OCI-LY1 (cell line): ENCODE measurements around the gene CPXM1.

Experiments
- H2AFZ ChIP-seq: fragments of 200-600 bp; sonication (generic), shearing (Covaris generic); 2 replicates; pipeline ENCODE4 v1.6.0; 2014; ENCODE audit warnings: antibody characterized with exemption, mild to moderate bottlenecking, low read length
- H3F3A ChIP-seq: fragments of 200-600 bp; sonication (generic), shearing (Covaris generic); 2 replicates; pipeline ENCODE4 v1.6.0; 2014; ENCODE audit warnings: mild to moderate bottlenecking, antibody characterized with exemption, low read length, moderate library complexity; ENCODE audit not compliant: insufficient read depth
- H3K27ac ChIP-seq: fragments of 200-600 bp; sonication (generic); 2 replicates; pipeline ENCODE4 v1.5.1; 2014; ENCODE audit warnings: low read length, mixed run types, mild to moderate bottlenecking, low read depth; ENCODE audit not compliant: poor library complexity, severe bottlenecking
- H3K27me3 ChIP-seq: fragments of 200-600 bp; sonication (generic); 2 replicates; pipeline ENCODE4 v1.6.0; 2014; ENCODE audit warnings: antibody characterized with exemption, mild to moderate bottlenecking, low read length, moderate library complexity; ENCODE audit not compliant: insufficient read depth
- H3K36me3 ChIP-seq: fragments of 200-600 bp; sonication (generic); 2 replicates; pipeline ENCODE4 v1.6.1; 2014; ENCODE audit warnings: mild to moderate bottlenecking, antibody characterized with exemption, low read length, moderate library complexity, mixed read lengths; ENCODE audit not compliant: insufficient read depth
- H3K4me1 ChIP-seq: fragments of 200-600 bp; sonication (generic); 2 replicates; pipeline ENCODE4 v1.5.1; 2014; ENCODE audit warnings: mild to moderate bottlenecking, low read length, moderate library complexity; ENCODE audit not compliant: insufficient read depth, severe bottlenecking
- H3K4me2 ChIP-seq: fragments of 200-600 bp; sonication (generic), shearing (Covaris generic); 2 replicates; pipeline ENCODE4 v1.6.1; 2014; ENCODE audit warnings: low read length
- H3K4me3 ChIP-seq: fragments of 200-600 bp; sonication (generic); 2 replicates; pipeline ENCODE4 v1.5.1; 2014; ENCODE audit warnings: low read length, low read depth, mild to moderate bottlenecking, mixed read lengths; ENCODE audit not compliant: poor library complexity, severe bottlenecking
- H3K79me2 ChIP-seq: fragments of 200-600 bp; shearing (Covaris generic); 2 replicates; pipeline ENCODE4 v1.6.1; 2016; ENCODE audit warnings: mixed run types, low read length, mixed read lengths; ENCODE audit not compliant: insufficient read depth
- H3K9ac ChIP-seq: fragments of 200-600 bp; sonication (generic), shearing (Covaris generic); 2 replicates; pipeline ENCODE4 v1.6.1; 2014; ENCODE audit warnings: mild to moderate bottlenecking, low read length, mixed read lengths
- H3K9me2 ChIP-seq: fragments of 200-600 bp; sonication (generic), shearing (Covaris generic); 2 replicates; pipeline ENCODE4 v1.6.1; 2014; ENCODE audit warnings: low read depth, mild to moderate bottlenecking, low read length, mixed read lengths
- H3K9me3 ChIP-seq: fragments of 200-600 bp; shearing (Covaris generic); 2 replicates; pipeline ENCODE4 v1.6.1; 2014; ENCODE audit warnings: low read length, mixed read lengths
- H4K20me1 ChIP-seq: fragments of 200-600 bp; sonication (generic), shearing (Covaris generic); 2 replicates; pipeline ENCODE4 v1.6.0; 2016; ENCODE audit warnings: mild to moderate bottlenecking, low read length; ENCODE audit not compliant: insufficient read depth
- CTCF ChIP-seq: fragments of 200-600 bp; sonication (generic), shearing (Covaris generic); IDR thresholded peaks from 2 replicates; pipeline ENCODE4 v1.5.1; 2017; ENCODE audit warnings: mild to moderate bottlenecking, antibody characterized with exemption, low read length, moderate library complexity, mixed read lengths
- EZH2 ChIP-seq: fragments of 200-600 bp; sonication (generic), shearing (Covaris generic); IDR thresholded peaks from 2 replicates; pipeline ENCODE4 v1.8.0; 2017; ENCODE audit warnings: borderline replicate concordance, mixed run types, mild to moderate bottlenecking, antibody characterized with exemption, low read length, moderate library complexity, mixed read lengths

Gene CPXM1

GRCh38 chr20:2749343-2749950 lies 51.0 kb downstream of the CPXM1 start:
- 0 out of 2 replicates have a peak, but pooled peaks cover 4% of the 10 kb centered on the region for H3K27me3 ChIP-seq

DNA sequence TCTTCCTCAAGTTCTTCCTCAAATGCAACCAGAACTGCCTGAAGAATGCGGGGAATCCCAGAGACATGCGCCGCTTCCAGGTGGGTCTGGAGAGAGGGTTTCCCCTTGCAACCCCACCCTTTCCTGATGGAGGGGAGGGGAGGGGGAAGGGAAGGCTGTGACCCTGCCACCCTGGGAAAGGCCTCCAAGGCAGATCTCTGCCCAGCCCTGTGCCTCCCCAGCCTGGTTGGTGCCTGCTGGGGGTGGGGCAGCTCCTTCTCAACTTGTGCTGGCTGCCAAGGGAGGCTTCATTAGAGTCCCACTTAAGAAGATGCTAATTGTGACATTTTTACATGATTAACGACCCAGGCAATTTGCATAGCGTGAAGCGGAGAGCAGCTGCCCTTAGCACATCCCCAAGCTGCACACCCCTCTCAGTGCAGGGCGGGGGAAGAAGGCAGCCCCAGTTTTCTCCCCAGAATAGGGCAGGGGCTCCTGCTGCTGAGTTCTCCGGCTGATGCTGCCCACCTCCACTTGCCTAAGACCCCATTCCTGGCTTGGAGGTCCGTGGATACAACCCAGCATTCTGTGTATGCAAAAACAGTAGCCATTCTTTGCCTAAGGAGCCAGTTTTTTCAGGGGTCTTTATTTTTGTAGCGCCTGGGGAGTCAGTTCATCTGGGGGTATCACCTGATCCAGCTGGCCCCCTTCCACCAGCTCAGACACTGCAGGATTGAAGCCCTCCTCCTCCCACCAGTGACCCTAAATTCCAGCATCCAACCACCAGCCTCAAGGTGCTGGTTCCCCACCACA lies 51.7 kb downstream of the CPXM1 start:
- Histone ChIP-seq H3K4me1 (peaks cover 14% of the 10 kb centered on the region), H3K9me2 (no peaks in the 10 kb centered on the region), H3K4me3 (no peak overlapping the region), H3K9me3 (no peaks in the 10 kb centered on the region), H3K79me2 (no peaks in the 10 kb centered on the region), H4K20me1 (no peaks in the 10 kb centered on the region), H3K9ac (no peak overlapping the region), H3F3A (no peaks in the 10 kb centered on the region), H3K36me3 (no peaks in the 10 kb centered on the region), H3K4me2 (no peak overlapping the region), H3K27ac (no peak overlapping the region), H2AFZ (no peak overlapping the region), H3K27me3 (0 out of 2 replicates have a peak, but pooled peaks cover 3% of the 10 kb centered on the region)
- TF ChIP-seq CTCF (no peak), EZH2 (no peak)

More at GRCh38 chr20:2749343-2749950, 51.0 kb downstream of the CPXM1 start:
- no peak overlapping the region for H3K4me2 ChIP-seq
- no peaks in the 10 kb centered on the region for H3K9me3 ChIP-seq
- no peaks in the 10 kb centered on the region for H3K79me2 ChIP-seq
- no peaks in the 10 kb centered on the region for H4K20me1 ChIP-seq
- peaks cover 14% of the 10 kb centered on the region for H3K4me1 ChIP-seq
- no peak overlapping the region for H2AFZ ChIP-seq
- no peaks in the 10 kb centered on the region for H3F3A ChIP-seq
- no peak overlapping the region for H3K27ac ChIP-seq
- TF ChIP-seq EZH2 (no peak), CTCF (no peak)
- no peaks in the 10 kb centered on the region for H3K36me3 ChIP-seq
- H3K9ac ChIP-seq = no peak overlapping the region
- no peaks in the 10 kb centered on the region for H3K9me2 ChIP-seq
- no peak overlapping the region for H3K4me3 ChIP-seq

DNA sequence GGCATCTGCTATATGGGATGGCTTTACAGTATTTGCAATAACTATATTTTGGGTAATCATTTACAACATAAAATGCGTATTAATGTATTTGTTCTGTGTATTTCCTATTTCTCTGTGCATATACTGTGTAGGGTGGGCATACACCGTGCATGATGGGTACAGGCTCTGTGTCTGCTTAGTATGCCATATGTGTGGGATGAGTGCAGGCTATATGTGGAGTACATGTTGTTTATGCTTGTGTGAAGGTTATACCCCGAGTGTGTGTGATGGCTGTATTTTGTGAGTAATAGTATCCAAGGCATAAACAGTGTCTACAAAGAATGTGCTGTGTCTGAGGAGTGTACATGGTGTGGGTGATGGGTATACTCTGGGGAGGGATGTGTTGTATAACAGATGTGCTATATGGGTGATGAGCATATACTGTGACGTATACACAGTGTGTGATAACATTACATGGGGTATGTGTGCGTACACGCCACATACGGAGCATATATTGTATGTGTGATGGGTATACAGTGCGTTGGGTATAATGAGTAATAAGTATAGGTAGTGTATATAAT lies 52.7 kb downstream of the CPXM1 start:
- Histone ChIP-seq H3K9me3 (no peaks in the 10 kb centered on the region), H2AFZ (no peak overlapping the region), H3K27ac (no peak overlapping the region), H3K79me2 (no peaks in the 10 kb centered on the region), H3K9me2 (no peaks in the 10 kb centered on the region), H3K36me3 (no peaks in the 10 kb centered on the region), H4K20me1 (no peaks in the 10 kb centered on the region), H3F3A (no peaks in the 10 kb centered on the region), H3K4me3 (no peak overlapping the region), H3K4me2 (no peak overlapping the region), H3K9ac (no peak overlapping the region), H3K4me1 (peaks cover 10% of the 10 kb centered on the region), H3K27me3 (no peaks in the 10 kb centered on the region)
- TF ChIP-seq CTCF (no peak), EZH2 (no peak)
